Activated CD4-positive, CD25-positive, alpha-beta regulatory T cell treated with anti-CD3 and anti-CD28 coated beads, Interleukin-2, amount 50 U/mL, for 16 hours (primary cell): ENCODE results near the gene PRRT1B.

Experiments used
- DNase-seq: peaks from one replicate; pipeline ENCODE4 v3.0.0-alpha.2; 2020; ENCODE audit warnings: low read depth, low spot score

The PRRT1B gene

DNA sequence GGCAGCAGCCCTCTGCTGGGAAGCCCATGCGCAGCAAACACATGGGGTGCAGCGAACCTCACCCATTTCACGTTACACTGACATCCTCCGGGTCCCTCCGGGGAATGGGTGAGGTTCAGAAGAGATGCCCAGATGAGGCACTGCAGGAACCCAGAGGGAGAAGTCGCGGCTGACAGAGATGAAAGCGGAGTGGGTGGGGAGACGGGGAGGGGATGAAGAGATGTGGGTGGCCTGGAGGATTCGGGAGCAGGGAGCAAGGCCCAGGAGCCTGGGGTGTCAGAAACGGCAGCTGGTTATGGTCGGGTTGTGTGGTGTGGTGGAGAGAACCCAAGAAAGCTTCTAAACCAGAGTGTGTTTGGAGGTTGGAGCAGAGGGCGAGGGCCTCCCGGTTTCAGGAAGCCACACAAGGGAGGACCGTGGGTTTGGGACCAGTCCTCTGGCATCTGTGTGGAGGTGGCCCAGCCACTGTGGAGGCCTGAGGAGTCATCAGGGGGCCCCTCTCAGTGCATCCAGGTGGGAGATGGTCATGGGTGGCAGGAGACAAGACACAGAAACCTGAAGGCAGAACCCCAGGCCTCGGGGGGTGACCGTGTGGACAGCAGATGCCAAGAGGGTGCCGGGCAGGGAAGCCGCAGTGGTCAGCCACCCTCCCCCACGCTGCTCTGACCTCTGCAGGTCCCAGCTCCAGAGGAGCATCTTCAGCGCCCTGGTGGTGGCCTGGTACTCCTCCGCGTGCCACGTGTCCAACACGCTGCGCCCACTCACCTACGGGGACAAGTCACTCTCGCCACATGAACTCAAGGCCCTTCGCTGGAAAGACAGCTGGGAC lies 22.9 kb upstream of the PRRT1B start:
- DNase-seq, result no peak

DNA sequence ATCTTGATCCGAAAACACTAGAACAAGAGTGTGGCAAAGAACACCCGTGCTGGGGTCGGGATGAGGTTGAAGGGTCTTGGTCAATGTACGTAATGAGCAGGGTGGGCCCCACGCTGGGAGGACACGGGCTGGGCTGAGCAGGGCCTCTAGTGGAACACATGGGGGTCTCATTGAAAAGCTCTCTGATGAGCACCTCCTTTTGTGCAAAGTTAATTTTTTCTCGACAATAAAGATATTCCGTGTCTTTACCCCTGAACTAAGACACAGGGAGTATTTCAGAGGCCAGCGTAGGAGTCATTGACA lies 22.3 kb upstream of the PRRT1B start:
- DNase-seq, result no peak

DNA sequence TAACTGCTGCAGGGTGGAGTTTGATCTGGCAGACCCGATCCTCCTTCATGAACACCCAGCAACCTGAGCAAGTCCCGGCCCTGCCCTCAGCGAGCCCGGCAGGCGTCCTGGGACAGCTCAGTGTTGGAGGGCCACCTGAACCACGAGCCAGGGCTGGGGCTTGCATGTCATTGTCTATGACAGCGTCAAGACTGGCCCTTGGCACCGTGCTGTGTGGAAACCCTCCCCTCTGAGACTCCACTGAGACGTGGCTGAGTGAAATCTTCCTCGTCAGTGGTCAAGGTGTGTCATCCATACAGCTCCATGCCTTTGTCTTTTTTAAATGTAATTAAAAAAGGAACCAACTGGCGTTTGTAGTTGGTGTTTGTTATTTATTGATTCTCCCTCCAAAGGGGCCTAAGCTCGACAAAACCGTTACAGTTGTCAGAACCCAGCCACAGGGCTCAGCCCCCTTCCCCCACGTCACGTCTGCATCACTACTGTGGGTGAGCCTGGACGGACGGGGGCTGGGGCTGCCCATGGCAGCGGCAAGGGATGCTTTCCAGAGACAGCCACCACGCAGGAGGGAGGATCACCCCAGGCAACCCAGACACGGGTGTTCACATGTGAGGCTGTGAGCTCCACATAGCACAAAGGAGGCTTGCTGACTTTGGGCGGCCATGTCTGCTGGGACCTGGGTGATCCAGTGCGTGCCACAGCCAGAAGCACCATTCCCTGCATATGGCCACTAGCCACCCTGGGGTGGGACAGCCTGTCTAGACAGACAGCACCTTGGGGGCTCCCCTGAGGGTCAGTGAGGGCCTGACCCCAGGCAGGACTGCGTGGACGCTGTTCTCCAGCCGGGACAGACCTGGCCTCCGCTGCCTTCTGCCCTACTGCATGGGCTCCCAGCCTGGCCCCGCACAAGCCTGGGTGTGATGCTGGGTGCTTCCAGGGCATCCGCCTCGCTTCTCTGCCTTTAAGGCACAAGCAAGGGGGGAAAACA lies 21.6 kb upstream of the PRRT1B start:
- no peak for DNase-seq

GRCh38 chr9:131524665-131525315 lies 20.5 kb upstream of the PRRT1B start:
- no peak for DNase-seq

- no peak for DNase-seq
These were observed 19.4 kb upstream of the PRRT1B start for GRCh38 chr9:131525643-131526565.

DNA sequence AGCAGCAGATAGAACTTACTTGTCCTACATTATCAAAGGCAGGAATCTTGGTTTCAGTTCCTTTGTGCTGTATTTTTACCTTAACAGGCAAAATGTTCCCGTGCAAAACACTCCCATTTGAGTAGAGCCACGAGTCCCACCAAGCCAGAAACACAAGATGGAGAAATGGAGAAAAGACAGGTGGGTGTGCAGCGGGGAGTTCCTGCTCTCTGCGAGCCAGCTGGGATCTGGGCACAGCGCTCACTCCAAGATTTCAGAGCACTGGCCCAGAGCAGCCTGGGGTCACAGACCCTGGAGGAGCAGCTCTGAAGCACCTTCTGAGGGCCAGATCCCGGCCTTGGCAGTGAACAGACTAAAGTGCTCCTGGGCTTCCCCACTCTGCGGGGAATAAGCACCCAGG lies 17.1 kb upstream of the PRRT1B start:
- DNase-seq, result no peak

DNA sequence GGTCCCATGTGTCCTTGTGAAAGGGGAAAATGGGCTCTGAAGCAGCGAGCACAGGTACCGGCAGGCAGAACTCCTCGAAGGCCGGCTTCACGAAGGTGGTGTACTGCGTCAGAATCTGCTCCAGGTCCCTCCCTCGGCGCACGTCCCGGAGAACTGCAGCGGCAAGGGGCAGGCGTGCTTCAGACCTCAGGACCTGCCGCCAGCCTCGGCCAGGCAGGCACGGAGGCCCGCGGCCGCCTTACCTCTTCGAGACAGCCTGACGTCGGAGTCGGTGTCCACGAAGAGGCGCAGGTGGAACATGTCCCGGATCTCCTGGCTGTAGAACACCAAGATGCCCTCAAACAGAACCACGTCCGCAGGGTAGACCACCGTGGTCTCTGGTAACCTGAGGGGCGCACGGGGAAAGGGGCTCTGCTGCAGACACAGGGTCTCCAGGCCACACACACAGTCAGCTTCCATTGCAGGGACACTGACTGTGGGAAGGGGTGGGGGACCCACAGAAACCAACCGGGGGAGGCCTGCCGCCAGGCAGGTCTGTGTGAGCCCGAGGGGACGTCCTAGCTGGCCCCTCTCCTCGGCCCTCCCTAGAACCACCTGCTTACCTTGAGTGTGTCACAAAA lies 16.3 kb upstream of the PRRT1B start:
- DNase-seq, result no peak

DNA sequence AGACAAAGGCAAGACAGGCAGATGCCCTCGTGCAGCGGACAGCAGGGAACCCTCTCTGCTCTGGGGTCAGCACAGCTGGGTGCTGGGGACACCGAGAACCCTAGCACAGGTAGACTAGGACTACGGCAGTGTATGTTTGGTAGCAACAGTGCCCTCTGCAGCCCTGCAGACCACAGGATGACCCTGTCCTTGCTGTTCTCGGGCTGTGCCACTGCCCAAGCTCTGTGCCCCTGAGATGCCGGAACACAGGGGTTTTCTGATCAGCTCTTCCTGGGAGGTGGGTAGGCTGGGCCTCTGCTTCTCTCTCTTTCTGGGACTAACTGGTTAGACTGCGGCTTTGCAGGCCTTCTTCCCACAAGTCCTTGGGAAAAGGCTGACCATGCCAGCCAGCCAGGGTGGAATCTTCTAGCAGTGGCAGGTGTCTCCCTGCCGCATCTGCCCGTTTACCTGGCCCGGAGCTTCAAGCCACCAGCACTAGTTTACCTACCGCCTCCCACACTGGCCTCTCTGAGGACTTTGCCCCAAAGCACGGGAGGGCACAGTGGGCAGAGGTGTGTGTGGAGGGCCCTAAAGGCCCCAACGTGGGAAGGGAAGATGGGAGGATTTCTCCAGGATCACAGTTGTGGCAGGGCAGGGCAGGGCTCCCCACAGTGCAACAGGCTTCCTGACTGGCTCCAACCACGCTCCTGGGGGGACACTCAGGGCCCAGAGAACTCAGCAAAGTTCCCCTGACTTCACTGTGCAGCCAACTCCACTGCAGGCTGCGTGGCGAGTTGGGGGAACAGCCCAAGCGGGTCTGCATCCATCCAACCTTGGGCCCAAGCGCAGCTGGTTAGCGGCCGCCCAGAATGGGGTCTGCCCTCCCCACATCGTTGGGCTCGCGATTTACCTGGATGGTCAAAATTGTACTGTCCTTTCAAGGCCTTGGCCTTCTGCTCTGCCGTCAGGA lies 15.5 kb upstream of the PRRT1B start:
- DNase-seq, result no peak

- no peak for DNase-seq
These were observed 14.8 kb upstream of the PRRT1B start for GRCh38 chr9:131530546-131530919.

DNA sequence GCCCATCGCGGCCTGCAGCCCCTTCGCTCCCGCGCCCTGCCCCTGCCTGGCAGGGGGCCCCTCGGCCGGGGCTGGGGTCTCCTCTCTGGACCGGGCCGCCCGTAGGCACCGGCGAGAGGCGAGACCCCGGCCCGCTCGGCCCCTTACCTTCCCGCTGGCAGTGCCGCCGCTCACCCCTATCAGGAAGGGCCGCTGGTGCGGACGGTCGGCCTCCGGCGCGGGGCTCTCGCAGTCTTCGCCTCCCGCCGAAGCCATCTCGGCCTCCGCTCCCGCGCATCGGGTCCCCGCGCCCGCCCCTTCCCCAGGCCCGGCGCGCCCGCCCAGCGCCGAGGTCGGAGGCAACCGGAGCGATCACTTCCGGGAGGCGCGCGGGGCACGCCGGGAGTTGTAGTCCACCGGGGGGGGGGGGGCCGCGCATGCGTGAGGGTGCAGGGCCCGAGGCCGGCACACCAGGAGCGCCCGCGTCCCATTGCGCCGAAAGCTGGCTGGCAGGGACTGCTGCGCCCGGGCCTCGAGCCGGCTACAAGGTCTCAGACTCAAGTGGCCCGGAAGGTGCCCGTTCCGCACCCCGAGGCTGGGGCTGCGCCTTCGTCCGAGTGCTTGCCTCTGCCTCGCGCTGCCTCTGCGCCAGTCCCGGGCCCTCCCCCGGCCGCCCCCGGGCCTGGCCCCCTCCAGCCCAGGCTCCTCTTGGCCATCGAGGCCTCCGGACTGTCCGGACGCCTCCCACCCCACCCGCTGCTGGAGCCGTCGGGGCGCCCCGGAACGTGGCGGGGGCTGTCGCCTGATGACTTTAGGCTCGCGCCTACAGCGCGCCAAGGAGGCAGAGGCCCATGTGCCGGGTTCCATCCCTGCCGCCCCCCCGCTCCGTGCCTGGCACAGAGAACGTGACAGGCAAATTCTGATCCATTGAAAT lies 14.1 kb upstream of the PRRT1B start, which contains the start of gene UCK1:
Gene UCK1, minus strand, starts transcription at position 344 of the 913 bp plus-strand sequence. Its CDS starts 89 bp downstream, at position 255.
- DNase-seq, result peak; percentile 57

DNA sequence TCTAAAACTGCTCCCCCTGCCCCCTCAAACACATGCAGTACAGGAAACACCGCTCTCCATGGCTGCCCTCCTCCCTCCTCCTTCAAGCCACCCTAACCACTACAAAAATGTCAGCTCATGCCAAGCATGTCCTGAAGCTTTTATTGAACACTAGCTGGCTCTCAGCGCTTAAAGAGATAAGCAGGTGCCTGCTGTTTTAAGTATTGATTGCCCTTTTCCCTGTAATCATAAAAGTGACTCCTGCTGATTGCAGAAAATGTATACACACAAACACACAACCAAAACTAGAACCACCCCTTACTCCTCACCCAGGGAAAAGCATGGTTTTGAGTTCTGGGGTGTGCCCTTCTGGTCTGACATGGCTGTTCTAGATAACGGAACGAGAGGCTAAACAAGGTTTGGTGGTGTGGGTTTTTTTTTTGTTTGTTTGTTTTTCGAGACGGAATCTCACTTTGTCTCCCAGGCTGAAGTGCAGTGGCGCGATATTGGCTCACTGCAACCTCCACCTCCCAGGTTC lies 10.5 kb upstream of the PRRT1B start:
- DNase-seq, result no peak

GRCh38 chr9:131537946-131538345 lies 7.4 kb upstream of the PRRT1B start:
- no peak for DNase-seq

- DNase-seq, result no peak
These were observed 6.0 kb upstream of the PRRT1B start for GRCh38 chr9:131539223-131539923.

DNA sequence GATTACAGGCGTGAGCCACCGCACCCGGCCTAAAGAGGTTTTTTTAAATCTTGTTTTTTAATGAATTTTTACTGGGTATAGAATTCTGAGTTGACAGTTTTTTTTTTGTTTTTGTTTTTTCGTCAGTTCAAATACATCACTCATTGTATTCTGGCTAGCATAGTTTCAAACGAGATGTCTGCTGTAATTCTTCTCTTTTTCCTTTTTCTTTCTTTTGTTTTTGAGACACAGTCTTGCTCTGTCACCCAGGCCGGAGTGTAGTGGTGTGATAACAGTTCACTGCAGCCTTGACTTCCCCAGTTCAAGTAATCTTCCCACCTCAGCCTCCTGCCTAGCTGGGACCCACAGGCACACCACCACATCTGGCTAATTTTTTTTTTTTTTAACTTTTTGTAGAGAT lies 2.2 kb upstream of the PRRT1B start:
- DNase-seq, result no peak

GRCh38 chr9:131545786-131546335 lies 538 bp downstream of the PRRT1B start:
- no peak for DNase-seq

DNA sequence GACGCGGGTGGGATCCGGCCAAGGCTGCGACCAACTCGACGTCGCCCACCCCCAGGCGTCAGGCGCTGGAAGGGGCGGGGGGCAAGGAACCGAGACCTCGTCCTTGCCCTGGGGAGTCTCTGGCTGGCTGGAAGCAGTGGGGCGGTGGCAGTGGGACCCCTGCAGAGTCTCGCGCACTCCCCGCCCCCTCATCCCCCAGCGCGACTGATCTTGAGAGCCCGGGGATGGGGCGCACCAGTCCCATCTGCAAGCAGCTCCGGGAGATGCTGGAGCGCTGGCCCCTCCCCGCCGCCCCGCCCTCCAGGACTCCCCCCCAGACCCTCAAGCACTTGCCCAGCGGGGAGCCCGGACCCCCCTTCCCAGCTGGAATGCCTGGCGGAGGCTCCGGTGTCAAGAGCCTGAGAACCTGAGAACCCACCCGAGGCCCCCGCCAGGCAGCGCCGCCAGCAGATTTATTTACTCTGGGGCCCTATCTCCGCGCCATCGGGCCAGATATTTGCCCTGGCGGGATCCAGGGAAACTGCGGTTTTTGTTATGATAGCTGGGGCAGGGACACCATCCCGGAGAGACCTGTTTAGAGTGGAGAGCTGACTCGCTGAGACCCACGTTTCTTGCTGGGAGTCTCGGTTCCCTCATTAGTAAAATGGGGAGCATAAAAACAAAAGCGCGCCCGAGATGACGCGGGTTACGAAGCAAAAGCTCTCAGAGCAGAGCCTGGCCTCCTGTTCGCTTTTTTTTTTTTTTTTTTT lies 1.2 kb downstream of the PRRT1B start:
- DNase-seq, result no peak
